Measurements from ENCODE around the gene DUSP1. TPM values are rescaled to one million over a fixed set of nuclear protein-coding genes. Genes with fewer than 3 reads are reported as not detected.
A peak's percentile ranks its signal among the peaks of the same experiment; 100 is the strongest.

Gene DUSP1
- total and polyA plus RNA-seq, 9 of the 15 experiments (the other 6 are each of a cell fraction or from before 2014, with no cell fraction given) = 2.1 to 14.2 (median 8.5) TPM

DNA sequence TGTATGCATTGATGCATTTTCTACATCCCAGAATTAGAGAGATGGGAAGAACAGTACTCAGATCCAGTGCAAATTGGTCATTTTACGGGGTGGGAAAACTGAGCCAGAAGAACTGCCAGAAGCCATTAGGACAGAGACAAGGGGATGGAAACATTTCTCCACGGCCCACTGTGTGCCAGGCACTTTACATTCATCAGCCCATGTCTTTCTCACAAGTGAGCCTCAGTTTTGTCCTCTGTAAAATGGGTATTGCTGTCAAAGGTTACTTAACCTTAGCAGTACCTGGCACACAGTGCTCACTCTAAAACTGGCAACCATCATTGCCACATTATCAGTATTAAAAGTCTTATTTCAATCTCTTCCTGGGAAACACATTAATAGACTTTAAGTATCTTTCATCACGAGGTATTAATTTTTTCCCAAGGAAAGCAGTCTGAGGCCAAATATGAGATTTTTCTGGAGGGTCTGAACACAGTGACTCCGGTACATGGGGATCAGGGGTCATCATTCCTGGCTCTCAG, 5.2 kb downstream of the DUSP1 start (continued):
- no peak for TF ChIP-seq ZSCAN32 (CRISPR knock-in tag; IDR thresholded peaks at IDR 0.05)
- TF ChIP-seq ZNF436 (CRISPR knock-in tag; IDR thresholded peaks at IDR 0.05) = no peak
- no peak for TF ChIP-seq ILK (tag; IDR thresholded peaks at IDR 0.05; ENCODE audit: borderline replicate concordance, low read depth)
- TF ChIP-seq, protein P1, sequence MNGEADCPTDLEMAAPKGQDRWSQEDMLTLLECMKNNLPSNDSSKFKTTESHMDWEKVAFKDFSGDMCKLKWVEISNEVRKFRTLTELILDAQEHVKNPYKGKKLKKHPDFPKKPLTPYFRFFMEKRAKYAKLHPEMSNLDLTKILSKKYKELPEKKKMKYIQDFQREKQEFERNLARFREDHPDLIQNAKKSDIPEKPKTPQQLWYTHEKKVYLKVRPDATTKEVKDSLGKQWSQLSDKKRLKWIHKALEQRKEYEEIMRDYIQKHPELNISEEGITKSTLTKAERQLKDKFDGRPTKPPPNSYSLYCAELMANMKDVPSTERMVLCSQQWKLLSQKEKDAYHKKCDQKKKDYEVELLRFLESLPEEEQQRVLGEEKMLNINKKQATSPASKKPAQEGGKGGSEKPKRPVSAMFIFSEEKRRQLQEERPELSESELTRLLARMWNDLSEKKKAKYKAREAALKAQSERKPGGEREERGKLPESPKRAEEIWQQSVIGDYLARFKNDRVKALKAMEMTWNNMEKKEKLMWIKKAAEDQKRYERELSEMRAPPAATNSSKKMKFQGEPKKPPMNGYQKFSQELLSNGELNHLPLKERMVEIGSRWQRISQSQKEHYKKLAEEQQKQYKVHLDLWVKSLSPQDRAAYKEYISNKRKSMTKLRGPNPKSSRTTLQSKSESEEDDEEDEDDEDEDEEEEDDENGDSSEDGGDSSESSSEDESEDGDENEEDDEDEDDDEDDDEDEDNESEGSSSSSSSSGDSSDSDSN (IDR thresholded peaks at IDR 0.05; ENCODE audit: borderline replicate concordance in 1 of 2, low read depth in 2 of 2, low read length in 2 of 2) = no peak
- TF ChIP-seq MAZ (CRISPR knock-in tag; conservative IDR thresholded peaks at IDR 0.05 in 1 of 2, IDR thresholded peaks at IDR 0.05 in 1 of 2) = no peak
- TF ChIP-seq SIRT6 (IDR thresholded peaks at IDR 0.05; ENCODE audit: low read depth, low read length) = no peak
- no peak for TF ChIP-seq HIVEP1 (CRISPR knock-in tag; IDR thresholded peaks at IDR 0.05)
- no peak for TF ChIP-seq FOXA1 (IDR thresholded peaks at IDR 0.05; ENCODE audit: borderline replicate concordance)
- no peak for TF ChIP-seq CREB5 (CRISPR knock-in tag; IDR thresholded peaks at IDR 0.05)
- TF ChIP-seq RBM25 (IDR thresholded peaks at IDR 0.05; ENCODE audit: low read depth, low read length, severe bottlenecking) = peak; percentile 100
- TF ChIP-seq ZNF778 (CRISPR knock-in tag; IDR thresholded peaks at IDR 0.05) = no peak
- peak in 1 of 2 experiments; percentile 71; a peak in 3 of 4 replicates for TF ChIP-seq RCOR1 (IDR thresholded peaks at IDR 0.05; ENCODE audit: borderline replicate concordance in 1 of 2, low read depth in 2 of 2, low read length in 2 of 2)
- TF ChIP-seq CBX3 (IDR thresholded peaks at IDR 0.05; ENCODE audit: borderline replicate concordance in 1 of 2, low read length in 2 of 2) = peak in 1 of 2 experiments; percentile 71; a peak in 2 of 3 replicates
- TF ChIP-seq PATZ1 (CRISPR knock-in tag; IDR thresholded peaks at IDR 0.05; ENCODE audit: borderline replicate concordance) = no peak
- no peak for TF ChIP-seq ZNF311 (CRISPR knock-in tag; IDR thresholded peaks at IDR 0.05)
- no peak for TF ChIP-seq HSF4 (CRISPR knock-in tag; IDR thresholded peaks at IDR 0.05; ENCODE audit: borderline replicate concordance)
- TF ChIP-seq PML (IDR thresholded peaks at IDR 0.05; ENCODE audit: low read length) = no peak
- TF ChIP-seq DPF2 (IDR thresholded peaks at IDR 0.05) = no peak; the same call in 1 of the 2 replicates
- TF ChIP-seq ELK3 (CRISPR knock-in tag; IDR thresholded peaks at IDR 0.05) = no peak
- no peak for TF ChIP-seq NFXL1 (CRISPR knock-in tag; IDR thresholded peaks at IDR 0.05)
- TF ChIP-seq ZNF586 (CRISPR knock-in tag; conservative IDR thresholded peaks at IDR 0.05) = no peak
- peak; percentile 71 for TF ChIP-seq ESRRA (IDR thresholded peaks at IDR 0.05; ENCODE audit: borderline replicate concordance, low read depth)
- TF ChIP-seq PTBP1 (IDR thresholded peaks at IDR 0.05; ENCODE audit: low read depth, low read length) = peak; percentile 62; the same call in 1 of the 2 replicates
